ENCODE measurements around the gene STAU1.
A peak's percentile ranks its signal among the peaks of the same experiment; 100 is the strongest.
"Not testable (repeated sequence)": the region's sequence is repeated elsewhere in the genome, so short reads cannot be mapped to it uniquely, and the experiment has no call there.

Gene STAU1

GRCh38 chr20:49187851-49188641, at the start of gene STAU1:
Gene STAU1 (minus strand): TSS chr20:49188334. CDS start chr20:49166201, 22,133 bp downstream.
- peak; percentile 100 for DNase-seq (ENCODE audit: insufficient read length, low spot score)
- FAIRE-seq = peak; percentile 98

GRCh38 chr20:49237531-49237930, 49.4 kb upstream of the STAU1 start:
- no peak for DNase-seq (ENCODE audit: insufficient read length, low spot score)
- FAIRE-seq = peak; percentile 16

GRCh38 chr20:49236301-49236700, 48.2 kb upstream of the STAU1 start:
- FAIRE-seq (peak; percentile 67), DNase-seq (ENCODE audit: insufficient read length, low spot score) (no peak)

- DNase-seq (ENCODE audit: insufficient read length, low spot score) (no peak), FAIRE-seq (peak; percentile 33)
These were observed 46.7 kb upstream of the STAU1 start for GRCh38 chr20:49234831-49235230.

GRCh38 chr20:49233226-49233625, 45.1 kb upstream of the STAU1 start:
- FAIRE-seq = no peak

GRCh38 chr20:49231471-49231870, 43.3 kb upstream of the STAU1 start:
- DNase-seq (ENCODE audit: insufficient read length, low spot score) (no peak), FAIRE-seq (no peak)

More at GRCh38 chr20:49233226-49233625, 45.1 kb upstream of the STAU1 start:
- DNase-seq (ENCODE audit: insufficient read length, low spot score) = no peak

GRCh38 chr20:49230561-49231133, 42.5 kb upstream of the STAU1 start:
- peak; percentile 91 for FAIRE-seq
- peak; percentile 54 for DNase-seq (ENCODE audit: insufficient read length, low spot score)

- no peak for FAIRE-seq
- no peak for DNase-seq (ENCODE audit: insufficient read length, low spot score)
These were observed 41.9 kb upstream of the STAU1 start for GRCh38 chr20:49230021-49230420.

- peak; percentile 51 for FAIRE-seq
- no peak for DNase-seq (ENCODE audit: insufficient read length, low spot score)
These were observed 41.2 kb upstream of the STAU1 start for GRCh38 chr20:49229381-49229780.

GRCh38 chr20:49228676-49229075, 40.5 kb upstream of the STAU1 start:
- FAIRE-seq (peak; percentile 66), DNase-seq (ENCODE audit: insufficient read length, low spot score) (no peak)

GRCh38 chr20:49225896-49226295, 37.8 kb upstream of the STAU1 start:
- peak; percentile 42 for FAIRE-seq

GRCh38 chr20:49219924-49220831, 32.0 kb upstream of the STAU1 start:
- FAIRE-seq (peak; percentile 44), DNase-seq (ENCODE audit: insufficient read length, low spot score) (no peak)

More at GRCh38 chr20:49225896-49226295, 37.8 kb upstream of the STAU1 start:
- DNase-seq (ENCODE audit: insufficient read length, low spot score) = no peak

- FAIRE-seq = peak; percentile 99
- DNase-seq (ENCODE audit: insufficient read length, low spot score) = peak; percentile 100
These were observed 31.2 kb upstream of the STAU1 start, which contains the start of gene DDX27 for GRCh38 chr20:49219091-49219923. Gene DDX27 (plus strand): TSS chr20:49219416. CDS start chr20:49219449, 33 bp downstream.

GRCh38 chr20:49218739-49219090, 30.6 kb upstream of the STAU1 start:
- FAIRE-seq = not testable (repeated sequence)

GRCh38 chr20:49216991-49217578, 29.0 kb upstream of the STAU1 start:
- DNase-seq (ENCODE audit: insufficient read length, low spot score) = peak; percentile 96
- peak; percentile 81 for FAIRE-seq

More at GRCh38 chr20:49218739-49219090, 30.6 kb upstream of the STAU1 start:
- not testable (repeated sequence) for DNase-seq (ENCODE audit: insufficient read length, low spot score)

GRCh38 chr20:49215232-49215631, 27.1 kb upstream of the STAU1 start:
- FAIRE-seq (no peak), DNase-seq (ENCODE audit: insufficient read length, low spot score) (no peak)

- FAIRE-seq (peak; percentile 33), DNase-seq (ENCODE audit: insufficient read length, low spot score) (no peak)
These were observed 26.4 kb upstream of the STAU1 start for GRCh38 chr20:49214571-49214970.

- DNase-seq (ENCODE audit: insufficient read length, low spot score) (no peak), FAIRE-seq (no peak)
These were observed 22.6 kb upstream of the STAU1 start for GRCh38 chr20:49210757-49211110.

GRCh38 chr20:49210101-49210756, 22.1 kb upstream of the STAU1 start:
- peak; percentile 80 for FAIRE-seq
- no peak for DNase-seq (ENCODE audit: insufficient read length, low spot score)
